ENCODE data around the gene BACH1. TPM values are rescaled to one million over a fixed set of nuclear protein-coding genes. Genes with fewer than 3 reads are reported as not detected.
A peak's percentile ranks its signal among the peaks of the same experiment; 100 is the strongest.

The BACH1 gene
- total RNA-seq (2021; fragmentation: NEBNext Ultra II Directional; extraction: Animal tissue kit (Norgen Biotek cat#: 25700)) (50.7 and 57.1 TPM in 2 replicates), polyA plus RNA-seq (2011; rRNA removed) (6.0 and 6.9 TPM in 2 replicates), polyA minus RNA-seq (2011; rRNA and poly(A)+ RNA removed) (106 and 154 TPM in 2 replicates)
- polyA plus RNA-seq (2011; cell fraction: cytosol; rRNA removed): 10.2 TPM
- polyA plus RNA-seq (2011; cell fraction: nucleus; rRNA removed): 7.8 TPM
- 9.9 to 19.2 TPM (median 15.5 TPM) in 4 replicates for polyA plus RNA-seq (2012, experiment 1 of 2)
- 0.87 TPM for polyA plus RNA-seq (2012, experiment 2 of 2)
- polyA plus RNA-seq (2013, experiment 1 of 2): 14.7 TPM
- polyA plus RNA-seq (2013, experiment 2 of 2): 17.3 TPM
- polyA minus RNA-seq (2011; cell fraction: cytosol; rRNA and poly(A)+ RNA removed): 20.9 TPM
- polyA minus RNA-seq (2011; cell fraction: nucleus; rRNA and poly(A)+ RNA removed): 136 TPM
- long read RNA-seq, experiment 1, full-length matches to known transcripts: 1 of 14 reads
- long read RNA-seq, experiment 1, partial matches to known transcripts: 13 of 14 reads
- long read RNA-seq, experiment 1, other reads (novel, unspliced or antisense): 0 of 14 reads
- long read RNA-seq, experiment 2, partial matches to known transcripts: 1 of 4 reads
- long read RNA-seq, experiment 2, other reads (novel, unspliced or antisense): 3 of 4 reads

- Histone ChIP-seq H2BK12ac (ENCODE audit: low read depth, low read length) (peak within 1 kb of the TSS; percentile 52; the same call in 1 of the 2 replicates), H3K36me3 (ENCODE audit: control insufficient read depth in 2 of 4, insufficient read depth in 4 of 4, low read length in 3 of 4) (no peaks in the 10 kb centered on the region), H3K4me1 (replicated peaks in 1 of 4; ENCODE audit: control insufficient read depth in 3 of 4, insufficient read depth in 4 of 4, low read length in 3 of 4) (peaks cover 0 to 14% (median 9%) of the 10 kb centered on the region in 4 experiments; a peak in 5 of 7 replicates), H4K20me1 (replicated peaks in 1 of 2; ENCODE audit: control insufficient read depth in 1 of 2, insufficient read depth in 2 of 2, low read length in 2 of 2) (peaks cover 6 to 7% of the 10 kb centered on the region in 2 experiments), H3K4me2 (ENCODE audit: insufficient read depth in 1 of 2, low read depth in 2 of 2, low read length in 2 of 2) (peak within 1 kb of the TSS; percentile 94 to 100), H2BK5ac (ENCODE audit: low read depth, low read length) (peak within 1 kb of the TSS; percentile 88), H3K4ac (replicated peaks; ENCODE audit: insufficient read length, low read depth, low read length) (no peak within 1 kb of the TSS), H3K23ac (ENCODE audit: insufficient read length) (no peak within 1 kb of the TSS), H3K18ac (ENCODE audit: extremely low read depth, low read length) (peak within 1 kb of the TSS; percentile 89), H4K5ac (ENCODE audit: insufficient read length, low read depth, low read length) (no peak within 1 kb of the TSS), H2BK15ac (ENCODE audit: low read length) (no peak within 1 kb of the TSS), H3K23me2 (ENCODE audit: low read depth, low read length) (peaks cover 15% of the 10 kb centered on the region), H3K27ac (ENCODE audit: low read depth, low read length) (peak within 1 kb of the TSS; percentile 61; the same call in 1 of the 2 replicates), H2BK20ac (ENCODE audit: low read length) (no peak within 1 kb of the TSS), H4K91ac (replicated peaks; ENCODE audit: insufficient read length, low read length) (peak within 1 kb of the TSS; percentile 12), H3K9me3 (ENCODE audit: insufficient read depth in 2 of 2, low read depth in 1 of 2, low read length in 1 of 2) (no peaks in the 10 kb centered on the region), H3K4me3 (ENCODE audit: extremely low read depth in 1 of 4, insufficient read depth in 2 of 4, low read depth in 3 of 4, low read length in 4 of 4) (peak within 1 kb of the TSS; percentile 77 to 94 (median 88)), H2BK120ac (replicated peaks; ENCODE audit: low read depth, low read length) (no peak within 1 kb of the TSS), H3K79me2 (ENCODE audit: control insufficient read depth in 1 of 2, insufficient read depth in 2 of 2, low read length in 2 of 2) (peaks cover 8 to 42% of the 10 kb centered on the region in 2 experiments; a peak in 3 of 4 replicates), H3K14ac (ENCODE audit: insufficient read length) (no peak within 1 kb of the TSS), H3K56ac (replicated peaks; ENCODE audit: insufficient read length, low read depth, low read length) (peak within 1 kb of the TSS; percentile 26), H4K8ac (ENCODE audit: extremely low read depth, insufficient read depth, low read length) (peak within 1 kb of the TSS; percentile 90), H3K9ac (replicated peaks in 1 of 4; ENCODE audit: extremely low read depth in 1 of 4, low read depth in 3 of 4, low read length in 3 of 4) (peak within 1 kb of the TSS; percentile 62 to 87 (median 84)), H3K27me3 (replicated peaks in 1 of 4; ENCODE audit: control insufficient read depth in 3 of 4, extremely low read depth in 1 of 4, insufficient read depth in 3 of 4, low read length in 3 of 4) (peaks cover 0 to 7% (median 4%) of the 10 kb centered on the region in 4 experiments; a peak in 3 of 7 replicates), H2AK5ac (ENCODE audit: low read depth, low read length) (peak within 1 kb of the TSS; percentile 88), H2AFZ (ENCODE audit: low read length) (peak within 1 kb of the TSS; percentile 48; the same call in 1 of the 2 replicates), H3K79me1 (ENCODE audit: low read depth, low read length) (peaks cover 6% of the 10 kb centered on the region; the same call in 1 of the 2 replicates)
- ChIA-PET CTCF (ENCODE audit: partially characterized antibody) (interaction anchor here (0.8 to 1.3 kb wide), 6 partner anchors 10 to 50 kb away, joined by 3 to 6 read pairs (median 4); no protein-coding TSS in a partner anchor), POLR2A (ENCODE audit: partially characterized antibody) (interaction anchor here (1.1 to 3.2 kb wide), 4 partner anchors 11 to 31 kb away, joined by 4 to 10 read pairs (median 7); no protein-coding TSS in a partner anchor)
- DNase-seq (ENCODE audit: low read depth in 1 of 2, low spot score in 2 of 2) (peak; percentile 59 to 93), FAIRE-seq (no peak)
- WGBS, 2 experiments (ENCODE audit: extremely low coverage in 1 of 2, insufficient coverage in 1 of 2, insufficient read length in 1 of 2, insufficient replicate concordance in 2 of 2, low coverage in 1 of 2, low lambda C conversion rate in 2 of 2, missing lambda C conversion rate in 1 of 2): 12% methylated on average over 6 of the region's 87 CpGs; no CpG with 5 or more reads in 1 of the 2 experiments
- peak; percentile 78 for TF ChIP-seq USF2 (IDR thresholded peaks at IDR 0.05; ENCODE audit: low read length)
- TF ChIP-seq EZH2 (IDR thresholded peaks at IDR 0.05; ENCODE audit: low read depth, low read length, severe bottlenecking): peak; percentile 26
- no peak for TF ChIP-seq FOSL1 (IDR thresholded peaks at IDR 0.05; ENCODE audit: insufficient read depth, low read depth, low read length)
- TF ChIP-seq EGR1 (IDR thresholded peaks at IDR 0.05; ENCODE audit: borderline replicate concordance, low read depth, low read length): no peak
- no peak for TF ChIP-seq SP4 (IDR thresholded peaks at IDR 0.05; ENCODE audit: low read length)
- TF ChIP-seq RAD21 (IDR thresholded peaks at IDR 0.05 in 1 of 2, conservative IDR thresholded peaks at IDR 0.05 in 1 of 2; ENCODE audit: low read depth in 2 of 2, low read length in 2 of 2): peak; percentile 41 to 48; a peak in 3 of 4 replicates
- TF ChIP-seq NRF1 (IDR thresholded peaks at IDR 0.05; ENCODE audit: low read depth, low read length): no peak
These were observed at the start of gene BACH1 for GRCh38 chr21:29298348-29299045. Gene BACH1 (plus strand): TSS chr21:29298922. CDS start chr21:29321281, 22,359 bp downstream.

All from H1 (cell line).